ENCODE results near the gene TRAPPC14.

DNA sequence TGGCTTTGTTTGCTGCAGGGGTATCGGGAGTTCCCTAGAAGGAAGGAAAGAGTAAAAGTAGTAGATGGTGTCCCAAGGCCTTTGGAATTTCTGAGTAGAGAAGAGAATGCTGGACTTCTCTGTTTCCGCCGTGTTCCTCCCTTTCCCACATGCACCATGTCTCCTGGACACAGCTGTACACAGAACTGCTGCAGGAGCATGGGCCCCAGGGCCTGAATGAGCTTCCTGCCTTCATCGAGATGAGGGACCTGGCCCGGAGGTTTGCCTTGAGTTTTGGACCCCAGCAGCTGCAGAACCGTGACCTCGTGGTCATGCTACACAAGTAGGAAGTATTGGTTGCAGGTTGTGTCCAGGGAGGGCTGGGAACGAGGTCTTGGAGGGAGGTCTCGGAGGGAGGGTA is 45.9 kb upstream of the TRAPPC14 start:
- TF ChIP-seq CTCF (IDR thresholded peaks at IDR 0.05): no peak
- TF ChIP-seq POLR2A (IDR thresholded peaks at IDR 0.05): no peak
